ENCODE data around the gene RGR.

DNA sequence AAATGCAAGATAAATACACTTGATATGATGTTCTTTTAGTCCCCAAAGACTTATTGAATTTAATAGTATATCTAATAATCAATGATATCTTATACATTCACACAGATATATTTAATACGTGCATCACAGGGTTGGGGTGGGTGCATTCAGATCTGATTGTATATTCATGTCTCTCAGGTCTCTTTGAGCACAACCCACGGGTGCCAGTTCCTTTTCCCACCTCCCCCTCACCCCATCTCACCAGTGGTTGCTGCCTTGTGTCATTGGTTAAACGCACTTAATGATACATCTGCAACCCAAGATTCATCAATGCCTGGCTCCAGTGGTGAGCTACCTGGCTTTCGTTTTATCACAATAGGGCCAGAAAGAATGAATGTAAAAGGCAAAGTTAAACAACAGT is 9.8 kb upstream of the RGR start:
- TF ChIP-seq, protein P1, sequence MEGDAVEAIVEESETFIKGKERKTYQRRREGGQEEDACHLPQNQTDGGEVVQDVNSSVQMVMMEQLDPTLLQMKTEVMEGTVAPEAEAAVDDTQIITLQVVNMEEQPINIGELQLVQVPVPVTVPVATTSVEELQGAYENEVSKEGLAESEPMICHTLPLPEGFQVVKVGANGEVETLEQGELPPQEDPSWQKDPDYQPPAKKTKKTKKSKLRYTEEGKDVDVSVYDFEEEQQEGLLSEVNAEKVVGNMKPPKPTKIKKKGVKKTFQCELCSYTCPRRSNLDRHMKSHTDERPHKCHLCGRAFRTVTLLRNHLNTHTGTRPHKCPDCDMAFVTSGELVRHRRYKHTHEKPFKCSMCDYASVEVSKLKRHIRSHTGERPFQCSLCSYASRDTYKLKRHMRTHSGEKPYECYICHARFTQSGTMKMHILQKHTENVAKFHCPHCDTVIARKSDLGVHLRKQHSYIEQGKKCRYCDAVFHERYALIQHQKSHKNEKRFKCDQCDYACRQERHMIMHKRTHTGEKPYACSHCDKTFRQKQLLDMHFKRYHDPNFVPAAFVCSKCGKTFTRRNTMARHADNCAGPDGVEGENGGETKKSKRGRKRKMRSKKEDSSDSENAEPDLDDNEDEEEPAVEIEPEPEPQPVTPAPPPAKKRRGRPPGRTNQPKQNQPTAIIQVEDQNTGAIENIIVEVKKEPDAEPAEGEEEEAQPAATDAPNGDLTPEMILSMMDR (IDR thresholded peaks at IDR 0.05): no peak
- TF ChIP-seq, protein P2, sequence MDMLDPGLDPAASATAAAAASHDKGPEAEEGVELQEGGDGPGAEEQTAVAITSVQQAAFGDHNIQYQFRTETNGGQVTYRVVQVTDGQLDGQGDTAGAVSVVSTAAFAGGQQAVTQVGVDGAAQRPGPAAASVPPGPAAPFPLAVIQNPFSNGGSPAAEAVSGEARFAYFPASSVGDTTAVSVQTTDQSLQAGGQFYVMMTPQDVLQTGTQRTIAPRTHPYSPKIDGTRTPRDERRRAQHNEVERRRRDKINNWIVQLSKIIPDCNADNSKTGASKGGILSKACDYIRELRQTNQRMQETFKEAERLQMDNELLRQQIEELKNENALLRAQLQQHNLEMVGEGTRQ (CRISPR knock-in tag; IDR thresholded peaks at IDR 0.05): no peak
- TF ChIP-seq, protein P3, sequence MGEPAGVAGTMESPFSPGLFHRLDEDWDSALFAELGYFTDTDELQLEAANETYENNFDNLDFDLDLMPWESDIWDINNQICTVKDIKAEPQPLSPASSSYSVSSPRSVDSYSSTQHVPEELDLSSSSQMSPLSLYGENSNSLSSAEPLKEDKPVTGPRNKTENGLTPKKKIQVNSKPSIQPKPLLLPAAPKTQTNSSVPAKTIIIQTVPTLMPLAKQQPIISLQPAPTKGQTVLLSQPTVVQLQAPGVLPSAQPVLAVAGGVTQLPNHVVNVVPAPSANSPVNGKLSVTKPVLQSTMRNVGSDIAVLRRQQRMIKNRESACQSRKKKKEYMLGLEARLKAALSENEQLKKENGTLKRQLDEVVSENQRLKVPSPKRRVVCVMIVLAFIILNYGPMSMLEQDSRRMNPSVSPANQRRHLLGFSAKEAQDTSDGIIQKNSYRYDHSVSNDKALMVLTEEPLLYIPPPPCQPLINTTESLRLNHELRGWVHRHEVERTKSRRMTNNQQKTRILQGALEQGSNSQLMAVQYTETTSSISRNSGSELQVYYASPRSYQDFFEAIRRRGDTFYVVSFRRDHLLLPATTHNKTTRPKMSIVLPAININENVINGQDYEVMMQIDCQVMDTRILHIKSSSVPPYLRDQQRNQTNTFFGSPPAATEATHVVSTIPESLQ (CRISPR knock-in tag; IDR thresholded peaks at IDR 0.05): no peak
- TF ChIP-seq ZBTB21 (CRISPR knock-in tag; IDR thresholded peaks at IDR 0.05; ENCODE audit: borderline replicate concordance): no peak

All from WTC11 (cell line).